Measurements from ENCODE around the gene CENPP.
A peak's percentile ranks its signal among the peaks of the same experiment; 100 is the strongest.

The CENPP gene

DNA sequence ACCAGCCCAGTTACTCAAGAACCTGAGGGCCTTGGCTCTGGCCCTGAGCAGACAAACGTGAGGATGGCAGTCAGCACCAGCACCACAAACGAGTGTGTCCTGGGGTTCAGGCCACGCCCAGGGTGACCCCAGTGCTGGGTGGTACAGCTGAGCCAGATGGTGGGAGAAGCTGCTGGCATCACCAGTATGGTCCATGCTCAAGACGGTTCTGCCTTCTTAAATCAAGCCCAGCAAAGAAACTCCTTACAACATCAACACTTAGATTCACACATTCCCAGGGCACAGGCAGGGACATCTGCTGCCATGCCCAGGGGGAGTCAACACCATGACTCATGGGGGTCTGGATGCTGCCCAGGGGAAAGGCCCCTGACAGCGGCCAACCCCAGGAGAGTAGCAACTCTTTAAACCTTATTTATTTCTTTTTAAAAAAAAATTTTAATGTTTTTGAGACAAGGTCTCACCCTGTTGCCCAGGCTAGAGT is 312.9 kb downstream of the CENPP start:
- no peak for DNase-seq
- no peaks in the 10 kb centered on the region for H3K27me3 ChIP-seq
- TF ChIP-seq, protein P1, sequence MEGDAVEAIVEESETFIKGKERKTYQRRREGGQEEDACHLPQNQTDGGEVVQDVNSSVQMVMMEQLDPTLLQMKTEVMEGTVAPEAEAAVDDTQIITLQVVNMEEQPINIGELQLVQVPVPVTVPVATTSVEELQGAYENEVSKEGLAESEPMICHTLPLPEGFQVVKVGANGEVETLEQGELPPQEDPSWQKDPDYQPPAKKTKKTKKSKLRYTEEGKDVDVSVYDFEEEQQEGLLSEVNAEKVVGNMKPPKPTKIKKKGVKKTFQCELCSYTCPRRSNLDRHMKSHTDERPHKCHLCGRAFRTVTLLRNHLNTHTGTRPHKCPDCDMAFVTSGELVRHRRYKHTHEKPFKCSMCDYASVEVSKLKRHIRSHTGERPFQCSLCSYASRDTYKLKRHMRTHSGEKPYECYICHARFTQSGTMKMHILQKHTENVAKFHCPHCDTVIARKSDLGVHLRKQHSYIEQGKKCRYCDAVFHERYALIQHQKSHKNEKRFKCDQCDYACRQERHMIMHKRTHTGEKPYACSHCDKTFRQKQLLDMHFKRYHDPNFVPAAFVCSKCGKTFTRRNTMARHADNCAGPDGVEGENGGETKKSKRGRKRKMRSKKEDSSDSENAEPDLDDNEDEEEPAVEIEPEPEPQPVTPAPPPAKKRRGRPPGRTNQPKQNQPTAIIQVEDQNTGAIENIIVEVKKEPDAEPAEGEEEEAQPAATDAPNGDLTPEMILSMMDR (IDR thresholded peaks at IDR 0.05) = no peak
- intact Hi-C loops (cut with DNase I; ENCODE audit: low total_unique reads) = no loop called here
- H3K4me1 ChIP-seq = peaks cover 0 to 14% (median 8%) of the 10 kb centered on the region in 4 donors
- no peaks in the 10 kb centered on the region for H3K9me3 ChIP-seq
- H3K4me3 ChIP-seq = no peak overlapping the region
- H3K36me3 ChIP-seq = peaks cover 24 to 93% (median 80%) of the 10 kb centered on the region in 3 donors
- no peak overlapping the region for H3K27ac ChIP-seq

GRCh38 chr9:92639124-92639523 is 313.4 kb downstream of the CENPP start:
- DNase-seq = no peak
- Histone ChIP-seq H3K27me3 (no peaks in the 10 kb centered on the region), H3K4me3 (no peak overlapping the region), H3K9me3 (no peaks in the 10 kb centered on the region), H3K4me1 (peaks cover 0 to 10% (median 5%) of the 10 kb centered on the region in 4 donors), H3K36me3 (peaks cover 24 to 93% (median 79%) of the 10 kb centered on the region in 3 donors), H3K27ac (no peak overlapping the region)
- intact Hi-C loops (cut with DNase I; ENCODE audit: low total_unique reads) = no loop called here
- TF ChIP-seq, protein P1 (IDR thresholded peaks at IDR 0.05) = no peak

DNA sequence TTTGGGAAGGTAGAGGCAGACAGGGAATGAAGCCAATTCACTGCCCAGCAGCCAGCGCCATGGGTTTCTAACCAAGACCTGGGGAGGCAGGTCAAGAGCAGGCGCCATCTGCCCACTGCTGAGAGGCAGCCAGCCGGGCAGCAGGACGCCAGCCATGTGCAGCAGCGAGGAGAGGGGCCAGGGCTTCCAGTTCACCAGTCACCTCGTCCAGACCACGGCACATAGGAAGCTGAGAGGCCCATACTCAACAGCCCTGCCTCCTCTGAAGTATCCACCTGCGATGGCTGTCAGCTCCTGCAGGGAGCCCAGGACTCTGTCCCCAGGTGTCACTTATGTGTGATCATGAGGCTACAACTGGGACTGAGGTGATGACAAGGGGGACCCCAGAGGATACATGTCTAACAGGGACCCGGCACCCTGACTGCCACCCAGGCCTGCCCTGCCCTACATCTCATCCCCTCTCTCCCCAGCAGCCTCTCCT is 314.1 kb downstream of the CENPP start:
- peaks cover 24 to 95% (median 84%) of the 10 kb centered on the region in 3 donors for H3K36me3 ChIP-seq
- no peaks in the 10 kb centered on the region for H3K9me3 ChIP-seq
- no peak overlapping the region for H3K27ac ChIP-seq
- DNase-seq = no peak
- H3K27me3 ChIP-seq = no peaks in the 10 kb centered on the region
- H3K4me3 ChIP-seq = no peak overlapping the region
- TF ChIP-seq, protein P1 (IDR thresholded peaks at IDR 0.05) = no peak
- intact Hi-C loops (cut with DNase I; ENCODE audit: low total_unique reads) = no loop called here
- H3K4me1 ChIP-seq = peaks cover 0 to 5% (median 1%) of the 10 kb centered on the region in 4 donors

DNA sequence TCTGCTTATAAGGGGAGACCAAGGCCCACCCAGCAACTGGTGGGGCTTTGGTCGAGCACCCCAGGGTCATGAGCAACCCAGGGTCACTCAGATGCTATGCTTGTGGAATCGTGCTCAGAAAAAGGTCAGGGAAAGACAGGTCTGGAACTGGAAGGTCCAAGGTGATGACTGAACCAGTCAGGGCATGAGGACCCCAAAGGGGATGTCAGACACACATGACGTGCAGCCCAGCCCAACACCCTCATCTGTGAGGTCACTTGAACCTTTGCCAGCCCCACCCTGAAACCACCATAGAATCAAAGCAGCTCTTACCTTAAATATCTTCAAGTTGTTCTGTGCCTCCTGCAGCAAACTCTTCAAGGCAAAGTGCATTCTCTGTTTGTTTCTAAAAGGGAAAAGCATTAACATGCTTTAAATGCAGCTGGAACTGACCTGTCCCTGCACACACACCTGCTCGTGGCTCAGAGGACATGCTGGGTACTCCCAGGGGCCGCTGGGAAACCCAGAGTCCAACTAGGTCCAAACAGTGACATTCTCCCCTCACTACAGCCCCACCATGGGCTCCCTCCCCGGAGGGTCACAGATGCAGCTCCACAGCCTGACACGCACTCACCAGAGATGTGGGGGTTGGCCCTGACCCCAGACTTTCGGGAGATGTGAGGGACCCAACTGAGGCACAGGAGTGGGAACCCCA is 314.8 kb downstream of the CENPP start:
- TF ChIP-seq, protein P1 (IDR thresholded peaks at IDR 0.05) = no peak
- no peak overlapping the region for H3K27ac ChIP-seq
- no peaks in the 10 kb centered on the region for H3K9me3 ChIP-seq
- H3K36me3 ChIP-seq = peaks cover 30 to 97% (median 84%) of the 10 kb centered on the region in 3 donors
- DNase-seq = no peak
- H3K27me3 ChIP-seq = no peaks in the 10 kb centered on the region
- no peak overlapping the region for H3K4me3 ChIP-seq
- intact Hi-C loops (cut with DNase I; ENCODE audit: low total_unique reads) = no loop called here
- no peaks in the 10 kb centered on the region for H3K4me1 ChIP-seq

DNA sequence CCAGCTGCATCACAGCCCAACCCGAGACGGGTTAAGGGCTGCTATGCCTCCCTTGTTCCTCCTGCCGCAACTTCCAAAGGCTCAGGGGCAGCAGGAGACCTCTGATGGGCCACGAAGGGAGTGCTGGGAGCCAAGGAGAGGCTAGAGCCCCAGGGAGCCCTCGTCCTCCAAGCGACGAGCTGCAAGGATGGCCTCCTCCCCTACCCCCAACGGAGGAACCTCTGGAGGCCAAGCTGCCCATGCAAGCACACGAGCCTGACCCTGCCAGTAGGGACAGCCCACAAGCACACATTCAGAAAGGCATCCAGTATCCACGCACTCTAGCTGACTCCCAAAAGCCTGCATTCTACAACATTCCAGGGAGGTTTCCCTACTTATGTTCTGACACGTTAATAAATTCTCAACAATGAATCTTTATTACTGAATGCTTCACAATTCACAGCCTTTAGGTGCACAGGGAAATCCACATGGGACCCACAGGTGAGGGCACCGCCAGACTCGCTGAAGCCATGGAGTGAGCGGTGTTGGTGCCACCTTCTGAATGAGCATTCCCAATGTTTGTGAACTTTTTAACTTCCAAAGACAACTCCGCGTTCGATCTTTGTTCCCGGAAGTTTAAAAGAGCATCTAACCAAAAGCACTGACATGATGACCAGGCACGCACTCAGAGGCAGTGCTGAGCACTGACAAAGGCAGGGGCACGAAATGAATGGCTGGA is 315.5 kb downstream of the CENPP start:
- Histone ChIP-seq H3K27ac (no peak overlapping the region), H3K4me3 (no peak overlapping the region), H3K4me1 (no peaks in the 10 kb centered on the region), H3K36me3 (peaks cover 36 to 99% (median 85%) of the 10 kb centered on the region in 3 donors), H3K9me3 (no peaks in the 10 kb centered on the region), H3K27me3 (no peaks in the 10 kb centered on the region)
- intact Hi-C loops (cut with DNase I; ENCODE audit: low total_unique reads) = no loop called here
- DNase-seq = peak in 1 of 2 donors; percentile 54
- TF ChIP-seq, protein P1 (IDR thresholded peaks at IDR 0.05) = no peak
